Stimulated activated CD8-positive, alpha-beta memory T cell treated with anti-CD3 and anti-CD28 coated beads, Interleukin-2, amount 100 ng/mL, for 1 hour (primary cell): ENCODE results near the gene MBD6.
"Not testable (repeated sequence)": the region's sequence is repeated elsewhere in the genome, so short reads cannot be mapped to it uniquely, and the experiment has no call there.

Source experiments
- DNase-seq, 2 donors: peaks; one replicate each; pipeline ENCODE4 v3.0.0-alpha.2; 2020; ENCODE audit warnings: low read depth in 2 of 2

The MBD6 gene

DNA sequence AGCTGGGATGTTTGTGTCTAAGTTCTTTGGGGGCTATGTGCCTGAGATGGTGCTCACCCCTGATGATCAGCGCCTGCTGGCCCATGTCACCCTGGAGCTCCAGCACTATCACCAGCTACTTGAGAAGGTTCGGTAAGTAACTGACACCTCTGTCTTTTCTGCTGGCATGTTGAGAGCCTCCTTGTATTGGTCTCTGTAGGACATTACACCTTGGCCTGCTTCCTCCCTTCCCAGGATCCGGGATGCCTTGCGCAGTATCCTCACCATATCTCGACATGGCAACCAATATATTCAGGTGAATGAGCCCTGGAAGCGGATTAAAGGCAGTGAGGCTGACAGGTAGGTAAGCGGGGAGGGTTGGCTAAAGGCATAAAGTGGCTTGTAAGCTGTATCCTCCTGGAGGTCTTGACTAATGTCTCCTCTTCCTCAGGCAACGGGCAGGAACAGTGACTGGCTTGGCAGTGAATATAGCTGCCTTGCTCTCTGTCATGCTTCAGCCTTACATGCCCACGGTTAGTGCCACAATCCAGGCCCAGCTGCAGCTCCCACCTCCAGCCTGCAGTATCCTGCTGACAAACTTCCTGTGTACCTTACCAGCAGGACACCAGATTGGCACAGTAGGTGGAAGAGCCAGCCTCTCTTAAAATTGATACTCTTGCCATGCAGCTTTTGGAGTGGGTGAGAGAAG is 7.8 kb upstream of the MBD6 start:
- no peak for DNase-seq

GRCh38 chr12:57515408-57515933 is 7.2 kb upstream of the MBD6 start:
- DNase-seq: no peak

DNA sequence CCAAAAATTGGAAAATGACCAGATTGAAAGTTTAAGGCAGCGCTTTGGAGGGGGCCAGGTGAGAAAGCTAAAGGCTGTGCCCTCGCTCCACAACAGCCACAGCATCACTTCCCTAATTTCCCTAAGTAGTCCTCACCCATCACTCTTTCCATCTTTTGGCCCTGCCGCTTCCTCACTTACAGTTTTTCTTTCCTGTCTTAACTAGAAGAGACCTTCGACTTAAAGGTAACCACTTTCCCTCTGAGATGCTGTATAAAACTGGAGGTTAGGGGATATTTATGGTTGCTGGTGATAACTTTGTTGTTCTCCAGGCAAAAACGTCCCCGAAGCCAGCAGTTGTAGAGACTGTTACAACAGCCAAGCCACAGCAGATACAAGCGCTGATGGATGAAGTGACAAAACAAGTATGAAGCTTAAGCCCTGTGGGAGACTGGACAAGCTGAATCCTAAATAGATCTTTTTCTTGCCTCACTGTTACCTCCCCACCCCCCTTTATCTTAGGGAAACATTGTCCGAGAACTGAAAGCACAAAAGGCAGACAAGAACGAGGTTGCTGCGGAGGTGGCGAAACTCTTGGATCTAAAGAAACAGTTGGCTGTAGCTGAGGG is 6.6 kb upstream of the MBD6 start:
- DNase-seq: no peak

GRCh38 chr12:57516617-57517153 is 5.9 kb upstream of the MBD6 start:
- no peak for DNase-seq

DNA sequence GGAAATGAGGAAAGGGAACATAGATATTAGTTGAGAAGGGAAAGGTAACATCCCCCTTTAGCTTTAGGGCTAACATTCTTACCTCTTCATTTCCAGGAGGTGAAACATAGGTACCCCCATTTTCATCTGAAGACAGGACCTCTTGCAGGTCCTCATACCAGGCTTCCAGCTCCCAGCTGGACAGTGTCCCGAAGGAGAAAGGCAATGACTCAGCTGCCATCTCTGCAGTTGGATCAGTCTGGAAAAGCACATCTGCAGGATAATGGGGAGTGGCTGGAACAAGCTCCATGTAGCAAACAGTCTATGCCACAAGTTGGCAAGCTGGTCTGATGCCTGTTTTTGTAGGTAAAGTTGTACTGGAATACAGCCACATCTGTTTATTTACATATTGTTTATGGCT is 5.4 kb upstream of the MBD6 start:
- DNase-seq: no peak

DNA sequence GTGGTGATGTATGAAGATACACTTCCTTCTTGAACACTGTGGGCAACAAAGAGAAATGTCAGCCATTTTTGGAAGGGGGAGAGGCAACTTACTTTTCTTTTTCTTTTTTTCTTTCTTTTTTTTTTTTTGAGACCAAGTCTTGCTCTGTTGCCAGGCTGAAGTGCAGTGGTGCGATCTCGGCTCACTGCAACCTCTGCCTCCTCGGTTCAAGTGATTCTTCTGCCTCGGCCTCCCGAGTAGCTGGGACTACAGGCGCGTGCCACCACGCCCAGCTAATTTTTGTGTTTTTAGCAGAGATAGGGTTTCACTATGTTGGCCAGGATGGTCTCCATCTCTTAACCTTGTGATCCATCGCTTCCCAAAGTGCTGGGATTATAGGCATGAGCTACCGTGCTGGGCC is 4.9 kb upstream of the MBD6 start:
- not testable (repeated sequence) for DNase-seq

- DNase-seq: no peak
These were observed 4.3 kb upstream of the MBD6 start for GRCh38 chr12:57518176-57518919.

DNA sequence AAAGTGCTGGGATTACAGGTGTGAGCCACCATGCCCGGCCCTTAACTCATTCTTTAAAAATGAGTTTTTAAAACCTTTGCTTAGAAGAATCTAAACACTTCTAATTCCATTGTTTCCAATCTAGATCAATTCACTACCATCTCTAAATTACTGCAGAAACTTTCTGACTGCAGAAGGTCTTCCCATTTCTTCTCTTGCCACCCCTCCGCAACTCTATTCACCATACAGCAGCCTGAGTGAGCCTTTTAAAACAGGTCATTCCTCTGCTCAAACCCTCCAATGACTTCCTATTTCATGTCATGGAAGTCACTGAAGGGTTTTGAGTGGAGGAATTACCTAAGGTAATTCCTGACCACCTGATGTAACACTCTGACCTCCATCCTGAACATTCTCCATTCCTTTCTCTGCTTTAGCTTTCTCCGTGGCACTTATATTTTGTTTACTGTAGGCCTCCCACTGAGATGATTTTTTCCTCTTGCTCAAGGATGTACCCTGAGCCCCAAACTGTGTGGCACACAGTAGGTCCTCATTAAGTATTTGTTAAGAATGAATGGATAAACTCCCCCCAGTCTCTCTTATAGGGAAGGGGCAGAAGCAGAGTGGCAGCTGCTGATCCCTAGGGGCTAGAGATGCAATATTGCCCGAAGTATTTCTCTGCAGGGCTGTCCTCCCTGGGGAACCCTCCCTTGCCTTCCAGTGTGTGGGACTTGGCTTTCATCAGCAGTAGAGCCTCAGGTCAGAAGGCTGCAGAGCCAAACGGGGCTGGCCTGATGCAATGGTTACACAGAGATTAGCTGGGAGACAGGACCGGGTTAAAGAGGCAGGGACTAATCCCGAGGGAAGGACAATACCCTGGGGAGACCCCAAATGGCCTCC is 3.5 kb upstream of the MBD6 start:
- DNase-seq: no peak

DNA sequence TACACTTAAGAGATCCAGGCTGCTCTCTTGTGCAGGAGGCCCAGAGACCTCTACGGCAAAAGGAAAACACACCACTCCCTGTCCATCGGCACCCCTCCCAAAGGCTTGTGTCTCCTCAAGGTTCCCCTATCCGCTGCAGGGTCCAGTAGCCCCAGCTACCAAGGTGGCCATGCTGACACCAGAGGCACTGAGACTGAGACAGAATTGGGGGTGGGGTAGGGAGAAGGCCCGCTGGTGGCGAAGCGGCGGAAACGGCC is 2.9 kb upstream of the MBD6 start:
- DNase-seq: no peak

DNA sequence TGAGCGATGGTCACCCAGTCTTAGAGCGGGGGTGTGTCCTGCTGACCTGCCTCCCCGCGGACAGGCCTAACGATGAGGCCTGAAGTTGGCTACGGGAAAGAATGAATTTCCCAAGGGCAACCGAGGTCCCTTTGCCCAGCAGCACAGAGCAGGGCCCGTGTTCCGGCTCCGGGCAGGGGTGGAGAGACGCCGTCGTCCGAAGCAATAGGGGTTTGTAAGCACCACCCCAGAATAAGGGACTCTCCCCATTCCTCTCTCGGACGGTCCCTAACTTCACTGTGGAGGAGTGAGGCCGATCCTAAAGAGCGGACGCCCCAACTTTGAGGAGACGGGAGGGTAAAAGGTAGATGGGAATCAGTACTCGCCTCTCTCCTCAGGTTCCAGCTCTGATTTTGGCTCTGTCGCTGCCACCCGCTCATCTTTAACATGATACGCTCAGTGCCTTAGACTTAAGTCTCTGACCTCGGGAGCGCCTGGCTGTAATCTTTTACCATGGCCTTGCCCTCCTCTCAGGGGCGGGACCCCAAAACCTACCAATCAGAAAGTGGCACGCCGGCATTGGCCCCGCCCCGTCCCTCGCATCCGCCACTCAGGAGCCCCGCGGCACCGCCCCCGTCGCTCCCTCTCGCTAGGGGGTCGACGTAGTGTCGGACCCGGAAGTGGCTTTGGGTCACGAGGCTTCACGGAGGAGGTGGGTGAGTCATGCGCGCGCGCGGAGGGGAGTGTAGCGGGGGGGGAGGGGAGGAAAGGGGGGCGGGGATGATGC is 2.4 kb upstream of the MBD6 start, which contains the start of gene DDIT3:
TSS of gene DDIT3 (minus strand) at position 462 of the 766 bp plus-strand sequence. CDS start 3,108 bp downstream, outside the sequence.
- peak; percentile 99 to 100 for DNase-seq

DNA sequence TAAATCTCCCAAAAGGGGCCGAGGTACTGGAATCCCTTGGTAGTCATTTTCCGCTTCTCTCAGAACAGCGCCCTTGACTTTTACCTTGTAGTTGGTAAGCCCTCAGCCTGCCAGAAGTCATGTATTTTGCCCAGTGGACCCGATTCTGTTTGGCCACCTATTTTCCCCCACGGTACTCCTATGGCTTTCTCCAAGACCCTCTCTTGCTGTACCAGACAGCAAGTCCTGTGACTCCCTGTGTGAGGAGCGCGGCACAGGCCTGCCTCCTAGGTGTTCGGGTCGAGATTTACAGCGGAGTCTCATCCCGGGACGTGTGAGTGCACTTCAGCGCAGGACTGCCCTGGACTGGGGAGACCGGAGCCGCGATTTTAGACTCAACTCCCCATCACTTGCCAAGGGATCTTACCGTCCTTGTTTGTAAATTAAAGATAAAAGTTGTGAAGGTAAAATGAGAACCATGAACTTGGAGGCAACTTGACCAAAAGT is 1.1 kb upstream of the MBD6 start:
- no peak for DNase-seq

- peak in 1 of 2 donors; percentile 33 for DNase-seq
These were observed 472 bp downstream of the MBD6 start for GRCh38 chr12:57522887-57523705.

DNA sequence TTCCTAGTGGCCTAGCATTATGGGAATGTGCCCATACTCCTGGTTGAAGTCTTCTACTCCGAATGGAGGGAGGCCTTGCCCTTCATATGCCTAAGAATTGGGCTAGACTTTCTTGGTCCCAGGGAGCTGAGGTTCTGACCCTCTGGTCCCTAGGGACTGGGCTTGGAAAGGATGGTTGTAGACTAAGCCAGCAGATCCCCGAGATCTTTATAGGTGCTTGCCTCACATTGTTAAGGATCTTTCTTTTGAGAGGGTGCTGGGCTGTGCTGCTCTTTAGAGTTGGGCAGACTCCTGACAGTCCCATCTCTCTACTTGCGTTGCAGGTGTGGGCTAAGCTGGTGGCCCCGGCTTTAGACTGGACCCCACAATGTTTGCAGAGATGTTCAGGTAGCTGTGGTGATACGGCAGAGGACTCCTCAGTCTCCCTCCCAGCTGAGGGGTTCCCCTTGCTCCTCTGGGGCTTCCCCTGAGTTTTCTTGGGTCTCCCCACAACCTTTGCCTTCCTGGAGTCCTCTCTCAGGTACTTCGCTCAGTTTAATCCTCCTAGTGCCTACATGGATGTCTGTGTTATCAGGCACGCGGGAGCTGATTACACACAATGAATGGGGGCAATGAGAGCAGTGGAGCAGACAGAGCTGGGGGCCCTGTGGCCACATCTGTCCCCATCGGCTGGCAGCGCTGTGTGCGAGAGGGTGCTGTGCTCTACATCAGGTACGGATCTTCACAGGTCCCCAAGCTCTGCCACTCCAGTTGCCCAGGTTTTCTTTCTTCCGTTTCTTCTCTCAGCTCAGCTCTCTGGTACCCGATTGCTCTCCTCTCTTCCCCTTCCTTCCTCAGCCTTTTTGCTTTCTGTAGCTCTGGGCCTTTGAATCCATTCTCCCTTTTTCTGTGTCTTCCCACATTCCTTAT is 1.3 kb downstream of the MBD6 start:
- no peak for DNase-seq

DNA sequence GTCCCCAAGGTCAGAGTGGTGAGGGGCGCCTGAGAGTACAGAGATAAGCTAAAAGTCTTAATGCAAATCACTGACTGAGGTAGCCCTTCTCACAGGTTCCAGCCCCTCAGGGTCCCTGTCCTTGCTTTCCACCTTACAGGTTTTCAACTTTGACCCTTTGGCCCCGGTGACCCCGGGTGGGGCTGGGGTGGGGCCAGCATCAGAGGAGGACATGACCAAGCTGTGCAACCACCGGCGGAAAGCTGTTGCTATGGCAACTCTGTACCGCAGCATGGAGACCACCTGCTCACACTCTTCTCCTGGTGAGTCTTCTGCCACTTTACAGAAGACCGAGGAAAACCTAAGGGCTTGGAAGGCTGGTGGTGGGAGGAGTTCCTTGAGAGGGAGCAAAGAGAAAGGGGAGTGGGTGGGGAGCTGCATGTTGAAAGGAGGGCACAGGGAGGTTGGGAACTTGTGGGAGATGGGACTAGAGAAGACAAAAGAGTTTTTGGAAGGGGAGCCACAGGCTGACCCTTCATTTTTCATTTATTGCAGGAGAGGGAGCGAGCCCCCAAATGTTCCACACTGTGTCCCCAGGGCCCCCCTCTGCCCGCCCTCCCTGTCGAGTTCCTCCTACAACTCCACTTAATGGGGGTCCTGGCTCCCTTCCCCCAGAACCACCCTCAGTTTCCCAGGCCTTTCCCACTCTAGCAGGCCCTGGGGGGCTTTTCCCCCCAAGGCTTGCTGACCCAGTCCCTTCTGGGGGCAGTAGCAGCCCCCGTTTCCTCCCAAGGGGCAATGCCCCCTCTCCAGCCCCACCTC is 2.4 kb downstream of the MBD6 start:
- no peak for DNase-seq

GRCh38 chr12:57525615-57526383 is 3.2 kb downstream of the MBD6 start:
- DNase-seq: no peak

DNA sequence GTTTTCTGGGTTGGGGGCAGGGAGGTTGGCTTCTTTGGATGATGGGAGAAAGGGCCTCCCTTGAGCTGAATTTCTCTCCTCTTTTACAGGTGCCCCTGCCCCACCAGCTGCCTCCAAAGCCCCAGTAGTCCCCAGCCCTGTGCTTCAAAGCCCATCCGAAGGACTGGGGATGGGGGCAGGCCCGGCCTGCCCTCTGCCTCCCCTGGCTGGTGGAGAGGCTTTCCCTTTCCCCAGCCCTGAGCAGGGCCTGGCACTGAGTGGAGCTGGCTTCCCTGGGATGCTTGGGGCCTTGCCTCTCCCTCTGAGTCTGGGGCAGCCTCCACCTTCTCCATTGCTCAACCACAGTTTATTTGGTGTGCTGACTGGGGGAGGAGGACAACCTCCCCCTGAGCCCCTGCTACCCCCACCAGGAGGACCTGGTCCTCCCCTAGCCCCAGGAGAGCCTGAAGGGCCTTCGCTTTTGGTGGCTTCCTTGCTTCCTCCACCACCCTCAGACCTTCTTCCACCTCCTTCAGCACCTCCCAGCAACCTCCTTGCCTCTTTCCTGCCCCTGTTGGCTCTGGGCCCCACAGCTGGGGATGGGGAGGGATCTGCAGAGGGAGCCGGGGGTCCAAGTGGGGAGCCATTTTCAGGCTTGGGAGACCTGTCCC is 4.0 kb downstream of the MBD6 start:
- DNase-seq: no peak

DNA sequence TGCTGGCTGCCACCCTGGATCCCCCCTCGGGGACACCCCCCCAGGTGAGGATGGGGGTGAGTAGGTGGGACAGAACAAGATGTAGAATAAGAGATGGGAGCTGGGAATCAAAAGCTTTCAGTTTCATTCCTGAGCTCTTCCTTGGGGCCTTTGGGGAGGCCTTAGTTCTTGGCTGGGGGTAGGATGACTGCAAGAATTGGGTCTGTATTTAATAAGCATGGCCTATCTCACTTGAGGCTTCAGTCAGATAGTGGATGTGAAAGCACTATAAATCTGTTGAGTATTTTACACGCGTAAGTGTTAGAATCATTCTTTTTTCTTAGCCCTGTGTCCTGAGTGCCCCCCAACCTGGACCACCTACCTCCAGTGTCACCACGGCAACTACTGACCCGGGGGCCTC is 4.6 kb downstream of the MBD6 start:
- no peak for DNase-seq
